GM23248 (cell line): ENCODE data around the gene PARD3B. TPM values are rescaled to one million over a fixed set of nuclear protein-coding genes. Genes with fewer than 3 reads are reported as not detected.

ENCODE experiments used
- DNase-seq: peaks from one replicate; pipeline ENCODE4 v3.0.0-alpha.2; 2015
- H2AFZ ChIP-seq: fragments of 200-600 bp; sonication (generic); 2 replicates; pipeline ENCODE4 v1.6.1; 2016; ENCODE audit warnings: antibody characterized with exemption
- H3F3A ChIP-seq: fragments of 200-600 bp; sonication (generic); 2 replicates; pipeline ENCODE4 v1.6.1; 2016; ENCODE audit warnings: mild to moderate bottlenecking, antibody characterized with exemption, mixed run types; ENCODE audit not compliant: insufficient read depth
- H3K27ac ChIP-seq: fragments of 200-600 bp; sonication (generic); 2 replicates; pipeline ENCODE4 v1.5.1; 2016; ENCODE audit warnings: mild to moderate bottlenecking
- H3K27me3 ChIP-seq: fragments of 200-600 bp; sonication (generic); replicated peaks from 2 replicates; pipeline ENCODE4 v1.6.1; 2016; ENCODE audit warnings: mild to moderate bottlenecking; ENCODE audit not compliant: insufficient read depth
- H3K36me3 ChIP-seq: fragments of 200-600 bp; sonication (generic); 2 replicates; pipeline ENCODE4 v1.6.1; 2016; ENCODE audit warnings: low read depth, mild to moderate bottlenecking
- H3K4me1 ChIP-seq: fragments of 200-600 bp; sonication (generic); 2 replicates; pipeline ENCODE4 v1.6.1; 2016; ENCODE audit warnings: mild to moderate bottlenecking; ENCODE audit not compliant: insufficient read depth
- H3K4me2 ChIP-seq: fragments of 200-600 bp; sonication (generic); one replicate; pipeline ENCODE4 v1.6.1; 2016; ENCODE audit warnings: mild to moderate bottlenecking; ENCODE audit not compliant: unreplicated experiment
- H3K4me3 ChIP-seq: fragments of 200-600 bp; sonication (generic); 2 replicates; pipeline ENCODE4 v1.5.1; 2016; ENCODE audit warnings: mild to moderate bottlenecking
- H3K79me2 ChIP-seq: fragments of 200-600 bp; sonication (generic); 2 replicates; pipeline ENCODE4 v1.6.1; 2016; ENCODE audit warnings: mild to moderate bottlenecking; ENCODE audit not compliant: insufficient read depth
- H3K9ac ChIP-seq: fragments of 200-600 bp; sonication (generic); 2 replicates; pipeline ENCODE4 v1.6.1; 2016; ENCODE audit warnings: mild to moderate bottlenecking
- H3K9me2 ChIP-seq: fragments of 200-600 bp; sonication (generic); 2 replicates; pipeline ENCODE4 v1.6.1; 2016; ENCODE audit warnings: mixed run types, mild to moderate bottlenecking, moderate library complexity; ENCODE audit not compliant: insufficient read depth
- H3K9me3 ChIP-seq: fragments of 200-600 bp; sonication (generic); one replicate; pipeline ENCODE4 v1.6.1; 2017; ENCODE audit warnings: low read depth
- H4K20me1 ChIP-seq: fragments of 200-600 bp; sonication (generic); 2 replicates; pipeline ENCODE4 v1.6.0; 2016; ENCODE audit not compliant: insufficient read depth
- EZH2 ChIP-seq: fragments of 200-600 bp; sonication (generic); IDR thresholded peaks from 2 replicates; pipeline ENCODE4 v1.6.1; 2018; ENCODE audit warnings: antibody characterized with exemption, mild to moderate bottlenecking; ENCODE audit not compliant: insufficient read depth, poor library complexity, severe bottlenecking
- EZH2phosphoT487 ChIP-seq: fragments of 200-600 bp; sonication (generic); IDR thresholded peaks from 2 replicates; pipeline ENCODE4 v1.6.1; 2018; ENCODE audit warnings: antibody characterized with exemption, moderate library complexity, mild to moderate bottlenecking, low read depth; ENCODE audit not compliant: insufficient read depth
- WGBS, 2 experiments: methylation state at CpG; one replicate each; pipeline ENCODE4 v1.1.6; 2015 to 2017; ENCODE audit warnings: low lambda C conversion rate in 2 of 2, low coverage in 1 of 2; ENCODE audit errors: missing lambda C conversion rate in 2 of 2; 5-methylcytosine and 5-hydroxymethylcytosine counted together
- in situ Hi-C: fragments of 300-500 bp; cut with MboI; formaldehyde crosslinking; loops from 2 replicates; pipeline ENCODE4 v1.15.0; 2020
- polyA plus RNA-seq: library from polyadenylated mRNA; unstranded; fragments of >200 nt; fragmentation: Nextera tagmentation; extraction: Ambion mirVana; gene quantifications from 2 replicates; pipeline ENCODE4 v1.2.1, GENCODE V29; 2016
- total RNA-seq: library from RNA; depleted of rRNA; stranded (reverse); fragments of >200 nt; shearing (Covaris generic); gene quantifications from 2 replicates; pipeline ENCODE4 v1.2.3, GENCODE V29; 2014

The PARD3B gene
- total and polyA plus RNA-seq, 2 experiments from 2014 or later: 2.5 to 6.9 TPM

DNA sequence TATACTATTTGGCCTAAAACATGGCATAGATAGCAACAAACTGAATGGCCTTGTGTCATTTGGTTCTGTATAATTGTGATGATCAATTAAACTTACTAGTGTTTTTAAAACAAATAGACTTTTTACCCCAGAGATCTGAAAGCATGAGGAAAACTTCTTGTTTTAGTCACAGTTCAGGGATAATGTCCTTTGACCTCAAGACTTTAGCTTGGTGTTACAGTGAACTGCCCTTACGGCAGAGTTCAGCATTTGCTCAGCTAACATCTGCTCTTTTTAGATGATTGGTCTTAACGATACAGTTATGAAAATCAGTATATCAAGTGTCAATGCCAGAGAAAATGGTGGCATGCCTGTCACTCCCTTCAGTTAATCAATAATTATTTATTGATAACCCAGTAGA lies 429.2 kb downstream of the PARD3B start:
- Histone ChIP-seq H3K9ac (no peak overlapping the region), H3K4me2 (no peak overlapping the region), H3K27ac (no peak overlapping the region), H3K36me3 (no peaks in the 10 kb centered on the region), H3K9me2 (no peaks in the 10 kb centered on the region), H3F3A (no peaks in the 10 kb centered on the region), H3K4me3 (no peak overlapping the region), H3K27me3 (no peaks in the 10 kb centered on the region), H4K20me1 (no peaks in the 10 kb centered on the region), H2AFZ (no peak overlapping the region), H3K79me2 (no peaks in the 10 kb centered on the region), H3K9me3 (no peaks in the 10 kb centered on the region), H3K4me1 (no peaks in the 10 kb centered on the region)
- 73 to 87% methylated on average over 2 of the region's 2 CpGs for WGBS, 2 experiments
- in situ Hi-C loops: no loop called here
- DNase-seq: no peak
- TF ChIP-seq EZH2phosphoT487 (no peak), EZH2 (no peak)

DNA sequence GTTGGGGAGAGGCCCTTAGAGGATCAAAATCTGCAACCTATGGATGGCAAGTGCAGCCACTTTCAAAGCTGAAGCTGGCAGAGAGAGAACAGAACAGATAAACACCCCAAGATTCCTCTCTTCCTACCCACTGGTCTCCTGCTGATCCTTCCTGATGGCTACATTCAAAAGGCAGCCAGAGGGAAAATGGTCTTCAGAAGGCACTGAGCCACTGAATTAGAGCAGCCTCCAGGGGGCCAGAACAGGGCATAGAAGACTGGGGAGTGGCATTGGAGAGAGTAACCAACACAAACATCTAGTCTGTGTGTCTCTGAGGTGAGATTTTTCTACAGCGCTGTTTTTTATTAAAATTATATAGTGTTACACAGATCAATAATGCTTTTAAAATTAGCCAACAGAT lies 432.6 kb downstream of the PARD3B start:
- TF ChIP-seq EZH2: no peak
- no peak for TF ChIP-seq EZH2phosphoT487
- H3K9ac ChIP-seq: no peak overlapping the region
- DNase-seq: no peak
- H2AFZ ChIP-seq: no peak overlapping the region
- H3K27me3 ChIP-seq: no peaks in the 10 kb centered on the region
- H3F3A ChIP-seq: no peaks in the 10 kb centered on the region
- H3K4me1 ChIP-seq: 0 out of 2 replicates have a peak, but pooled peaks cover 7% of the 10 kb centered on the region
- H3K4me3 ChIP-seq: no peak overlapping the region
- in situ Hi-C loops: no loop called here
- H3K4me2 ChIP-seq: no peak overlapping the region
- WGBS, 2 experiments: 0% methylated on average over 1 of the region's 1 CpG
- H3K79me2 ChIP-seq: no peaks in the 10 kb centered on the region
- no peaks in the 10 kb centered on the region for H4K20me1 ChIP-seq
- H3K9me2 ChIP-seq: no peaks in the 10 kb centered on the region
- H3K27ac ChIP-seq: no peak overlapping the region
- H3K9me3 ChIP-seq: no peaks in the 10 kb centered on the region
- no peaks in the 10 kb centered on the region for H3K36me3 ChIP-seq

DNA sequence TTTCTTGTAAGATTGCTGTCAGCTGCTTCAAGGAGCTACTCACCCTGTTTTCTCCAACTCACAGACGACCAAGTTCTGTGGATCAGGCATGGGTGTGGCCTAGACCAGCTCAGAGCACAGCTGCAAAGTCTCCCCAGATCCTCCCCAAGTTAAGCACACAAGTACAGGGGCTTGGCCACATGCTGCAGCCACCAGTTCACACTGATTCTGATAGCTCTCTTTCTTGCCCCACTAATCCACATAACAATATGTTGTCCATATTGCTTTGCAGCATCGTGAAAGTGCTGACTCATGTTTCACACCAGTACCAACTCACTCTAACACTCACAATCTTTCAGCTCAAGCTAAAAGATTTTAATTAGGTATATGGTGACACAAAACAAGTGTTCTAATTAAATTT lies 437.0 kb downstream of the PARD3B start:
- no peak overlapping the region for H3K9ac ChIP-seq
- TF ChIP-seq EZH2phosphoT487: no peak
- TF ChIP-seq EZH2: no peak
- no peaks in the 10 kb centered on the region for H3K27me3 ChIP-seq
- H3F3A ChIP-seq: no peaks in the 10 kb centered on the region
- no peaks in the 10 kb centered on the region for H3K9me2 ChIP-seq
- no peaks in the 10 kb centered on the region for H3K36me3 ChIP-seq
- no peaks in the 10 kb centered on the region for H4K20me1 ChIP-seq
- 0 out of 2 replicates have a peak, but pooled peaks cover 7% of the 10 kb centered on the region for H3K4me1 ChIP-seq
- peak; percentile 15 for DNase-seq
- in situ Hi-C loops: no loop called here
- H3K79me2 ChIP-seq: no peaks in the 10 kb centered on the region
- H3K9me3 ChIP-seq: no peaks in the 10 kb centered on the region
- no peak overlapping the region for H3K4me2 ChIP-seq
- H3K27ac ChIP-seq: no peak overlapping the region
- 7 to 15% methylated on average over 2 of the region's 2 CpGs for WGBS, 2 experiments
- H2AFZ ChIP-seq: no peak overlapping the region
- H3K4me3 ChIP-seq: no peak overlapping the region

DNA sequence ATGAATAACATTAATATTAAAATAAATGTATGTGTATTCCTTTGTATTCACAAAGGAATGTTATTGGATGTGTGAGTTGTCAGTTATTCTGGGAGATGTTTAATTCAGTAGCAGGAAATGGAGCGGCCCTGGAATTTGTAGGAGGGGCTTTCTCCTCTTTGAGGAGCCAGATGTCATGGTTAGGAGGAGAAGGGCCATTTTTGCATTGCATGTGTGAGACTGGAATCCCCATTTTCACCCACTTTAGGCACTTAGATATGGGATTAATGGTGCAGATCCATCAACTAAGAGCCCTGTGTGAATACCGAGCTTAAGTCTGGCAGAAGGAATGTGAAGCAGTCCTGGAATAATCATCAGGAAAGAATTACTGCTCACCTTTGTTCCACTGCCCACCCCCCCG lies 439.2 kb downstream of the PARD3B start:
- Histone ChIP-seq H2AFZ (no peak overlapping the region), H3K4me1 (0 out of 2 replicates have a peak, but pooled peaks cover 7% of the 10 kb centered on the region), H3K4me2 (no peak overlapping the region), H3K9ac (no peak overlapping the region), H3K27ac (no peak overlapping the region), H3K9me2 (no peaks in the 10 kb centered on the region), H3K4me3 (no peak overlapping the region), H3K79me2 (no peaks in the 10 kb centered on the region), H4K20me1 (no peaks in the 10 kb centered on the region), H3K9me3 (no peaks in the 10 kb centered on the region), H3F3A (no peaks in the 10 kb centered on the region), H3K36me3 (no peaks in the 10 kb centered on the region), H3K27me3 (no peaks in the 10 kb centered on the region)
- in situ Hi-C loops: no loop called here
- WGBS, 2 experiments: 66 to 76% methylated on average over 3 of the region's 3 CpGs
- TF ChIP-seq EZH2phosphoT487: no peak
- TF ChIP-seq EZH2: no peak
- DNase-seq: no peak

DNA sequence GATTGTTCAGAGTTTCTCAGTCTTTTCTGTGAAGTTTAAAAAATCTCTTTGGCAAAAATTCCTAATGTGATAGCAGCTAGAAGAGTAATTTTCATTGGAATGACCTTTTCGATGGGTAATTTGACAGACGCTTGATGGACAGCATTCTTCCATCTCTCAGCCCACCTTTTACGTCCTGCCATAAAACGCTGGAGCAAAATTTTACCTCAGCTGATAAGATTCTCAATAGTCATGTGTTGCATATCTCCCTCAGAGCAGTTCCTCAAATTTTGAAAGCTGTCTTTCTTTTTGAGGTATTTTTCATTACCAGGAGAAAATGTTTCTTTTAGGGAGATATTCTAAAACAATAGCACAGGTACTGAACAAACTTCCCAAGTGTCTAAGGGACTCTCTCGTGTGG lies 441.4 kb downstream of the PARD3B start:
- no peaks in the 10 kb centered on the region for H3K9me3 ChIP-seq
- TF ChIP-seq EZH2 (no peak), EZH2phosphoT487 (no peak)
- H3K36me3 ChIP-seq: no peaks in the 10 kb centered on the region
- H3K9ac ChIP-seq: no peak overlapping the region
- H3K27ac ChIP-seq: no peak overlapping the region
- H3F3A ChIP-seq: no peaks in the 10 kb centered on the region
- WGBS, 2 experiments: 93 to 96% methylated on average over 5 of the region's 5 CpGs
- in situ Hi-C loops: no loop called here
- DNase-seq: no peak
- H3K4me2 ChIP-seq: no peak overlapping the region
- H3K79me2 ChIP-seq: no peaks in the 10 kb centered on the region
- no peaks in the 10 kb centered on the region for H3K27me3 ChIP-seq
- no peaks in the 10 kb centered on the region for H4K20me1 ChIP-seq
- no peak overlapping the region for H3K4me3 ChIP-seq
- no peak overlapping the region for H2AFZ ChIP-seq
- H3K9me2 ChIP-seq: no peaks in the 10 kb centered on the region
- 0 out of 2 replicates have a peak, but pooled peaks cover 7% of the 10 kb centered on the region for H3K4me1 ChIP-seq
